Suppressor macrophage treated with lipopolysaccharide for 4 hours (primary cell): Measurements from ENCODE around the gene SEMA6B.
"Not testable (repeated sequence)": the region's sequence is repeated elsewhere in the genome, so short reads cannot be mapped to it uniquely, and the experiment has no call there.

ENCODE experiments used
- DNase-seq: peaks from one replicate; pipeline ENCODE4 v3.0.0-alpha.2; 2020

SEMA6B gene

GRCh38 chr19:4559569-4559968 is at the start of gene SEMA6B:
SEMA6B (minus strand) TSS chr19:4559684; CDS start chr19:4558457, 1,227 bp downstream.
- peak; percentile 89 for DNase-seq

GRCh38 chr19:4606921-4607678 is 47.6 kb upstream of the SEMA6B start:
- DNase-seq, result no peak

- DNase-seq, result no peak
Observed at GRCh38 chr19:4606181-4606580, 46.7 kb upstream of the SEMA6B start.

GRCh38 chr19:4604912-4605311 is 45.4 kb upstream of the SEMA6B start:
- DNase-seq, result no peak

GRCh38 chr19:4602915-4603314 is 43.4 kb upstream of the SEMA6B start:
- no peak for DNase-seq

- DNase-seq, result no peak
Observed at GRCh38 chr19:4602173-4602788, 42.8 kb upstream of the SEMA6B start.

- no peak for DNase-seq
Observed at GRCh38 chr19:4600893-4601292, 41.4 kb upstream of the SEMA6B start.

GRCh38 chr19:4600082-4600481 is 40.6 kb upstream of the SEMA6B start:
- DNase-seq, result no peak

GRCh38 chr19:4598712-4599111 is 39.2 kb upstream of the SEMA6B start:
- DNase-seq, result no peak

GRCh38 chr19:4597975-4598671 is 38.6 kb upstream of the SEMA6B start:
- DNase-seq, result peak; percentile 59

- DNase-seq, result no peak
Observed at GRCh38 chr19:4597278-4597974, 37.9 kb upstream of the SEMA6B start.

- DNase-seq, result no peak
Observed at GRCh38 chr19:4596033-4596904, 36.8 kb upstream of the SEMA6B start.

- DNase-seq, result not testable (repeated sequence)
Observed at GRCh38 chr19:4595158-4595557, 35.7 kb upstream of the SEMA6B start.

- peak; percentile 64 for DNase-seq
Observed at GRCh38 chr19:4594201-4594600, 34.7 kb upstream of the SEMA6B start.

- peak; percentile 94 for DNase-seq
Observed at GRCh38 chr19:4593409-4593851, 33.9 kb upstream of the SEMA6B start.

- DNase-seq, result no peak
Observed at GRCh38 chr19:4592445-4592844, 33.0 kb upstream of the SEMA6B start.

- DNase-seq, result no peak
Observed at GRCh38 chr19:4591320-4591719, 31.8 kb upstream of the SEMA6B start.

- DNase-seq, result no peak
Observed at GRCh38 chr19:4590559-4590958, 31.1 kb upstream of the SEMA6B start.

GRCh38 chr19:4589579-4590410 is 30.3 kb upstream of the SEMA6B start:
- peak; percentile 59 for DNase-seq

GRCh38 chr19:4588291-4588761 is 28.8 kb upstream of the SEMA6B start:
- DNase-seq, result peak; percentile 64

GRCh38 chr19:4587527-4587926 is 28.0 kb upstream of the SEMA6B start:
- no peak for DNase-seq
